Measurements from ENCODE around the gene NAGLU.
"Not testable (repeated sequence)": the region's sequence is repeated elsewhere in the genome, so short reads cannot be mapped to it uniquely, and the experiment has no call there.

The NAGLU gene

DNA sequence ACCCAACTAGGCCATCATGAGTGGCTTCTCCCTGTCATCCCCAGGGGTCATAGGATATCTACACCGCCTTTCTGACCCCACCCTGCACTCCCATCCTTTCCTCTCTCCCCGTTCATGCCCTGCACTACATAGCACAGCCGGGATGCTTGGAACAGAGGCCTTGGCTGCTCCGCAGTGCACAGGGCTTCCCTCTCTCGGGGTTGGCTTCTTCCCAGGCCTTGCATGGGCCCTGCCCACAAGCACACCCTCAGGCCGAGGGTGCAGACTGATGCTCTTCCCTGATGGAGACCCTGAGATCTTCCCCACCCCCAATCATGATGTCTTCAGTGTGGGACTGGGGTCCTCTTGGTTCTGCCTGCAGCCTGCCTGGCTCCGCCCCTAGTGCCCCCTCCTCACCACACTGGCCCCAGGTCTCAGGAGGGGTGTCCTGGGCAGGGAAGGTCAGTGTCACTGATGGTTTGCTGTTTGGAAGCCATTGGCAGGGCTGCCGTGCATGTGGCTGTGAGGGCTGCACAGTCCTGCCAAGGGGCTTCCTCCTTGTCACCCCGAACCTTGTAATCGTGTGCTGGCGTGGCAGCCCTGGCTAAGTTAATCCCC lies 14.3 kb upstream of the NAGLU start:
- DNase-seq (ENCODE audit: low read depth) = no peak

DNA sequence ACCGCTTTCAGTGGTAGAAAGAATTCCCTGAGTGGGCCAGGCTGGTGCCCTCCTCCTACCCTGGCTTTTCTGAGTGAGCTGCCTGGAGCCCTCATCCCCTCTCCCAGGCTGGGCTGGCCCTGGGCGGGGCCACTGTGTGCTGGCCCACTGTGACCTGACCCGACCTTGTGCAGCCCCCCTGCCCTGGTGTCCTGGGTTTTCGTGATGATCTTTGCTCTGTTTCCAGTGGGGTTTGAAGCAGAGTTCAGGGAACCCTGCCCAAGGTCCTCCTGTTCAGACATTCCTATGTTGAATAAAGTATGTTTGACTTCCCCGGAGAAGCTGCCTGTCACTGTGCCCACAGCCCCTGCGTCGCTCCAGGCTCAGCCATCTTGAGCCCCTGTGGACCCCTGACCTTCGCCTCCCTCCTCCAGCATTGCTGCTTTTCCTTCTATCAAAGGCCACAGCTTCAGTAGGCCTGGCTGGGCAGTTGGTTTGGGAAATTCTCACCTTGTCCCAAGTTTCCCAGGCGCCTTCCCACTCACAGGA lies 13.7 kb upstream of the NAGLU start:
- DNase-seq (ENCODE audit: low read depth) = no peak

DNA sequence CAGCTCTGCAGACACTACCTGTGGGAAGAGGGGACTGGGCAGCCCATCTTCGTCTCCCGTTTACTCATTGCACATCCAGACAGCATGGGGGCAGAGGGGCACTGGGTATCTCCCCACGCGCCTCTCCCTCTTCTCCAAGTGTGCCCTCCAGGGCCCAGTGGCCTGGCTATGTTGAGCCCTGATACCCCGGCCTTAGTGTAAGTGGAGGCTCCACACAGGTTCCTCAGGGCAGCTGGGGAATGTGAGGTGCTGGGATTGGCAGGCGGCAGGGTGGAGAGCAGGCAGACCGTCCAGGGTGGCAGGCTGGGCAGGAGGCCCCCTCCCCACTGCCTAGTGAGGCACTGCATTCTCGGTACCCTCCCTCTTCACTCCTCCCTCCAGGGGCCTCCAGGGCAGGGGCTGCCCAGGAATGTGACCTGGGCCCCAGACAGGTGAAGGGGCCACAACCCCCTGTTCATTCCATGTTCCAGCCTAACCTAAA lies 13.2 kb upstream of the NAGLU start:
- DNase-seq (ENCODE audit: low read depth) = no peak

DNA sequence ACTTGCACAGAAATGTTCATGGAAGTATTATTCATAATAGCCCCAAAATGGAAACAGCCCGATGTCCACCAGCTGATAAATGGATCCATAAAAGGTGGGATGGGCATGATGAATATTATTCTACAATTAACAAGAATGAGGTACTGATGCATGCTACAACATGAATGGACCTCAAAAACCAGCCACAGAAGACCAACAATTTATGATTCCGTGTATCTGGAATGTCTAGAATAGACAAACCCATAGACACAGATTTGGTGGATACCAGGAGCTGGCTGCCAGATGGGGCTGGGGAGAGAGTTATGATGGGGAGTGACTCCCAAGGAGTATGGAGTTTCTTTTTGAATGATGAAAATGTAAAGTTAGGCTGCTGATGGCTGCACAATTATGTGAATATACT lies 10.8 kb upstream of the NAGLU start:
- DNase-seq (ENCODE audit: low read depth) = no peak

DNA sequence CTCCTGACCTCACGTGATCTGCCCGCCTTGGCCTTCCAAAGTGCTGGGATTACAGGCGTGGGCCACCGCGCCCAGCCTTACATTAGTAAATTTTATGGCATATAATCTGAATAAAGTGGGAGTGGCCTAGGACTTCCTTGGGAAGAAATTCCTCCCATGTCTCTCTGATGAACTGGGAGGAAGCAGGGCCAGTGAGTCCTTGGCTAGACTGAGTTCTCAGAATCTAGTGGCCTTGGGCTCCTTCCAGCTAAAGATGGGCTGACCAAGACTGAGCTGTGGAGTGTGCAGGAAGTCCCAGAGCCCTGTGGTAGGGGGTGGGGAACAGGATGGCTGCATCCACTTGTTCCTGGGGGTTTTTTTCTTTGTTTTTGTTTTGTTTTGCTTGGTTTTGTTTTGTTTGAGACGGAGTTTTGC lies 10.0 kb upstream of the NAGLU start:
- no peak for DNase-seq (ENCODE audit: low read depth)

DNA sequence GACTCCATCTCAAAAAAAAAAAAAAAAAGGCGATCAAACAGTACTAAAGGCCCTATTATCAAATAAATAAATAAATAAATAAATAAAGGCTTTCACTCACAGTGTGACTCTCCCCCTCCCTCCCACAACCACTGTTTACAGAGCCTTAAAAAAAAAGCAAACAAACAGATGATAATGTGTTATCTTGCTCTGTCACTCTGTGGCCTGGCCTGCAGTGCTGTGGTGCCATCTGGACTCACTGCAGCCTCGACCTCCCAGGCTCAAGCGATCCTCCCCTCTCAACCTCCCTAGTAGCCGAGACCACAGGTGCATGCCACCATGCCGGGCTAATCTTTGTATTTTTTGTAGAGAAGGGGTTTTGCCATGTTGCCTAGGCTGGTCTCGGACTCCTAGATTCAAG lies 8.1 kb upstream of the NAGLU start:
- DNase-seq (ENCODE audit: low read depth) = no peak

DNA sequence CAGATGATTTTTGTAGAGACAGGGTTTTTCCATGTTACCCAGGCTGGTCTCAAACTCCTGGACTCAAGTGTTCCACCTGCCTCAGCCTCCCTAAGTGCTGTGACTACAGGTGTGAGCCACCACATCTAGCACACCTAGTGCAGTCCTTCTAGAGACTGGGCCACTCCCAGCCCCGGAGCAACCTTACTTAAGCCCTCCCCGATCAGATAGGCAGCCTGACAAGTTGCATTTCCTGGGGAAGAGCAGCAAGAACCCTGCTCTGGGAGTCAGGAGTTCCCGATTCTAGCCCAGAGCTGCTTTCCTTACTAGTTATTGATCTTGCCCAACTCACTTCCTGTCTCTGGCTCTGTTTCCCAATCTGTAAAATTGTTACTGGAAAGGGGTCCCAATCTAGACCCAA lies 7.0 kb upstream of the NAGLU start:
- DNase-seq (ENCODE audit: low read depth) = no peak

DNA sequence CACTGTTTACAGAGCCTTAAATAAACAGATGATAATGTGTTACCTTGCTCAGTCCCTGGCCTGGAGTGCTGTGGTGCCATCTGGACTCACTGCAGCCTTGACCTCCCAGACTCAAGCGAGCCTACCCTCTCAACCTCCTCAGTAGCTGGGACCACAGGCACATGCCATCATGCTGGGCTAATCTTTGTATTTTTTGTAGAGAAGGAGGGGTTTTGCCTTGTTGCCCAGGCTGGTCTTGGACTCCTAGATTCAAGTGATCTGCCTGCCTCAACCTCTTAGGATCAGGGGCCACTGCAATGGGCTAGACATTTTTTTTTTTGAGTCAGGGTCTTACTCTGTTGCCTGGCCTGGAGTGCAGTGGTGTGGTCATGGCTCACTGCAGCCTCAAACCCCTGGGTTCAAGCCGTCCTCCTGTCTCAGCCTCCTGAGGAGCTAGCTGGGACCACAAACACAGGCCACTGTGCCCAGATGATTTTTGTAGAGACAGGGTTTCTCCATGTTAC lies 5.0 kb upstream of the NAGLU start:
- no peak for DNase-seq (ENCODE audit: low read depth)

DNA sequence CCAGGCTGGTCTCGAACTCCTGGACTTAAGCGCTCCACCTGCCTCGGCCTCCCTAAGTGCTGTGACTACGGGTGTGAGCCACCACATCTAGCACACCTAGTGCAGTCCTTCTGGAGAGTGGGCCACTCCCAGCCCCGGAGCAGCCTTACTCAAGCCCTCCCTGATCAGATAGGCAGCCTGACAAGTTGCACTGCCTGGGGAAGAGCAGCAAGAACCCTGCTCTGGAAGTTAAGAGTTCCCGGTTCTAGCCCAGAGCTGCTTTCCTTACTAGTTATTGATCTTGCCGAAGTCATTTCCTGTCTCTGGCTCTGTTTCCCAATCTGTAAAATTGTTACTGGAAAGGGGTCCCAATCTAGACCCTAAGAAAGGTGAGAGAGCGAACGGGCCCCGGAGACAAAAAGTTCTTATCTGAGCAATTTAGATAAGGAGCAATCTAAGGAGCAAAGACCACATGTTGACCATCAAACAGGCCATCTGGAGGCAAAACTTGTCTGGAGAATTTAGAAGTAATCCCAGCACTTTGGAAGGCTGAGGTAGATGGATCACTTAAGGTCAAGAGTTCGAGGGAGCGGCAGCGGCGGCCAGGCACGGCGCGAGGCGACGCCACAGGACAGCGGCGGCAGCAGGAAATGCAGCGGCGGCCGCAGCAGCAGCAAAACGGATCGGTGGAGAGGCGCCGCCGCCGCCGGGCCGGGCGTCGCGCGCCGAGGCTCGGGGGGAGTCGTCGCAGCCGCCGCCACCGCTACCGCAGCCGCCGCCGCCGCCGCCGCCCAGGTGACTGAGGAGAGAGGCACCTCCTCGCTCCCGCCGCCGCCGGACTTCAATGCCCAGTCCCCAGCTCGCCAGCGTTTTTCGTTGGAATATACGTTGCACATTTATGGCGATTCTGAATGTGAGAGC lies 4.3 kb upstream of the NAGLU start:
- DNase-seq (ENCODE audit: low read depth) = peak; percentile 19

DNA sequence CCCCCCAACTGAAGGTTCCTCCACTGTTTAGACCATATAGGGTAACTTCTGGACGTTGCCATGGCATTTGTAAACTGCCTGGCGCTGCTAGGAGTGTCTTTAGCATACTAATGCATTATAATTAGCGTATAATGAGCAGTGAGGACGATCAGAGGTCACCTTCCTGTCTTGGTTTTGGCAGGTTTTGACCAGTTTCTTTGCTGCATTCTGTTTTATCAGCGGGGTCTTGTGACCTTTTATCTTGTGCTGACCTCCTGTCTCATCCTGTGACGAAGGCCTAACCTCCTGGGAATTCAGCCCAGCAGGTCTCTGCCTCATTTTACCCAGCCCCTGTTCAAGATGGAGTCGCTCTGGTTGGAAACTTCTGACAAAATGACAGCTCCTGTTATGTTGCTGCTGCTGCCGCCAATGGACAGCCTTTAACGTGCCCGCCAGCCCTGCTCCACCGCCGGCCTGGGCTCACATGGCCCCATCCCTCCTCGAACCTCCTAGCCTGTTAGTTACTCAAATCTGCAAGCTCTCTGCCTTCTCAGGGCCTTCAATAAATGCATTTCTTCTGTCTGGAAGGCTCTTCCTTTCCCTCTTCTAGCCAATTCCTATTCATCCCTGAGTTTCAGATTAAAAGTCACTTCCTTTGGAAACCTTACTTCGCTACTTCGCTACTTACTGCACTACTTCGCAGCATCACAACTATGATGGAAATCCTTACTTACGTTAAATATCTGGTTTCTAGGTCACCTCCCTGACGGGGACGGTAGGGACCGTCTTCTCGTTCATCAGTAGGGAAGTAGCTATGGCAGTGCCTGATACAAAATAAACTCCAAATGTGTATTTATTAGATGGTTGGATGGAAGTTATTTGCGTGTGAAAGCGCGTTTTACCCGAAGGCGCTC lies 640 bp upstream of the NAGLU start:
- no peak for DNase-seq (ENCODE audit: low read depth)

DNA sequence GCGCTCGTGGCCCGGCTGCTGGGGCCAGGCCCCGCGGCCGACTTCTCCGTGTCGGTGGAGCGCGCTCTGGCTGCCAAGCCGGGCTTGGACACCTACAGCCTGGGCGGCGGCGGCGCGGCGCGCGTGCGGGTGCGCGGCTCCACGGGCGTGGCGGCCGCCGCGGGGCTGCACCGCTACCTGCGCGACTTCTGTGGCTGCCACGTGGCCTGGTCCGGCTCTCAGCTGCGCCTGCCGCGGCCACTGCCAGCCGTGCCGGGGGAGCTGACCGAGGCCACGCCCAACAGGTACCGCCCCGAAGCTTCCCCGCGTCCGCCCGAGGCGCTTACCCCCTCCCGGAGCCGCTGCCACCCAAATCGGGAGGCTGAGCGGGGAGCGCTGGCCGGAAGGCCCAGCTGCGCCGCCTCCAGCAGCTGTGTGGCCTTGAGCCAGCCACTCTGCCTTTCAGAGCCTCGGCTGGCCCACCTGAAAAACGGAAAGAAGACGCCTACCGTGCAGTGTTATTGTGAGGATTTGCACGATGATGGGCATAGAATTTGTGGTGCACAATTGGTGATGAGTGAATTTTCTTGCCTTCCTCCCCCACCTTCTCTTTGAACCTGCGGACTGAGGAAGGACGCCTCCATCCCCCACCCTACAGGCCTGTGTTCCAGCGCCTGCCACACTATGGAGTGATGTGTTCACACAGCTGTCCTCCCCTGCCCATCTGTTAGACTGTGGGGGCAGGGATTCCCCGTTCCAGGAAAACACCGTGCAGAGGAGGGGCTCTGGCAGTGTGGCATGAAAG lies 523 bp downstream of the NAGLU start:
- DNase-seq (ENCODE audit: low read depth) = peak; percentile 61

DNA sequence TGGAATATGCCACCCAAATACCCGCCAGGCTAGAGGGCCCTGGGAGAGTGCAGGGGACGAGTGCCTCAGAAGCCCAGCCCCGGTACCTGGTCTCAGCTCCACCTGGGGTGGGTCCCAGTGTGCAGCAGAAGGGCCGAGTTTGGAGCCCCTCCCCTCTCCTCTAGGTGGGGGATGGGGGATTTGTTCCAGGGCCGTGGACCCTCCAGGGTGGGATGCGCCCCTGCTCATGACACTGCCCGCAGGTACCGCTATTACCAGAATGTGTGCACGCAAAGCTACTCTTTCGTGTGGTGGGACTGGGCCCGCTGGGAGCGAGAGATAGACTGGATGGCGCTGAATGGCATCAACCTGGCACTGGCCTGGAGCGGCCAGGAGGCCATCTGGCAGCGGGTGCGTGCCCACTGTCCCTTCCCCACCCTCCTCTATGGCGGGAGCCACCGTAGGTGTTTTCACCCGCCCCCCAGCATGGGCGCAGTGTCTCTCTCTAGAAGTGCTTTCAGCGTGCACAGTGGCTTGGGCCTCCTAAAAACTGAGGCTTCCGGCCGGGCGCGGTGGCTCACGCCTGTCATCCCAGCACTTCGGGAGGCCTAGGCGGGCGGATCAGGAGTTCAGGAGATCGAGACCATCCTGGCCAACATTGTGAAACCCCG lies 1.2 kb downstream of the NAGLU start:
- no peak for DNase-seq (ENCODE audit: low read depth)

DNA sequence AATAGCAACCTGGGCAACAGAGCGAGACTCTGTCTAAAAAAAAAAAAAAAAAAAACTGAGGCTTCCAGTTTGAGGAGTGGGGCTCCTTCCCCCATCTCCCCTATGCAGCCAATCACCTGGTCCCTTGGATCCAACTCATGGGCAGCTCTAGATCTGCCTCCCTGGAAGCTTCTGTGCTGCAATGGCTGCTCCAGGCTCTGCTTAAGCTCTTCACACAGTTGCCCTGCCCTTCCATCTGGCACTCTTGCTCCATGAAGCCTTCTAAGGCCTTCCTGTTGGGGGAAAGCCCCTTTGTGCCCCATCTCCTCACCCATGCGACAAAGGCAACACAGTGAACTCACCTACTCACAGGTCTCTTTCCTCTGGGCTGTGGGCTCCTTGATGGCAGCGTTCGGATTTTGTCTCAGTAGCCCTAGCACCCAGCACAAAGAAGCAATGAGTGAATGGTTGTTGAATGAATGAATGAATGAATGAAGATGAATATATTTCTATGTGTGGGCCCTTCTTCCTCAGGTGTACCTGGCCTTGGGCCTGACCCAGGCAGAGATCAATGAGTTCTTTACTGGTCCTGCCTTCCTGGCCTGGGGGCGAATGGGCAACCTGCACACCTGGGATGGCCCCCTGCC lies 1.9 kb downstream of the NAGLU start:
- no peak for DNase-seq (ENCODE audit: low read depth)

DNA sequence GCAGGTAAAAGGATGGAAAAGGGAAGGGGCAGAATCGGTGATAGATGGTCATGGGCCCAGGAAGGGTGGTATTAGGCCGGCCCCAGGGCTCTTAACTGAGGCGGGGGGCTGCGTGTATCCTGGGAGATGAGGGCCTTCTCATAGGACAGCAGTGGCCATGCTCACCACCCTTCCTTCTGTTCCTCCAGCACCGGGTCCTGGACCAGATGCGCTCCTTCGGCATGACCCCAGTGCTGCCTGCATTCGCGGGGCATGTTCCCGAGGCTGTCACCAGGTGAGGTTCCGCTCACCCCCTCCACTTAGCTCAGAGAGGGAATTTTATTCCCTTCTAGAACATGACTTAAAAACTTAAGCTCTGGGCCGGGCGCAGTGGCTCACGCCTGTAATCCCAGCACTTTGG lies 2.4 kb downstream of the NAGLU start:
- DNase-seq (ENCODE audit: low read depth) = no peak

DNA sequence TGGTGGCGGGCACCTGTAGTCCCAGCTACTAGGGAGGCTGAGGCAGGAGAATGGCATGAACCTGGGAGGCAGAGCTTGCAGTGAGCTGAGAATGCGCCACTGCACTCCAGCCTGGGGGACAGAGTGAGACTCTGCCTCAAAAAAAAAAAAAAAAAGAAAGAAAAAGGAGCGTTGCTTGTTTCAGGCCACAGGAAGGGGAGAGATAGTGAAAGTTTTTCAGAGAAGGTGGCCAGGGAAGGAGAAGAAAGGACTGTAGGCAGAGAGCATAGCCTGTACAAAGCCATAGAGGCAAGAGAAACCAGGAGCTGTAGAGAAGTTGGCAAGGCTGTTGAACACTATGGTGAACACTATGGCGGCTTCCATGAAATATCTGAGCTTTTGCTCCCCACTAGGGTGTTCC lies 4.5 kb downstream of the NAGLU start:
- not testable (repeated sequence) for DNase-seq (ENCODE audit: low read depth)

DNA sequence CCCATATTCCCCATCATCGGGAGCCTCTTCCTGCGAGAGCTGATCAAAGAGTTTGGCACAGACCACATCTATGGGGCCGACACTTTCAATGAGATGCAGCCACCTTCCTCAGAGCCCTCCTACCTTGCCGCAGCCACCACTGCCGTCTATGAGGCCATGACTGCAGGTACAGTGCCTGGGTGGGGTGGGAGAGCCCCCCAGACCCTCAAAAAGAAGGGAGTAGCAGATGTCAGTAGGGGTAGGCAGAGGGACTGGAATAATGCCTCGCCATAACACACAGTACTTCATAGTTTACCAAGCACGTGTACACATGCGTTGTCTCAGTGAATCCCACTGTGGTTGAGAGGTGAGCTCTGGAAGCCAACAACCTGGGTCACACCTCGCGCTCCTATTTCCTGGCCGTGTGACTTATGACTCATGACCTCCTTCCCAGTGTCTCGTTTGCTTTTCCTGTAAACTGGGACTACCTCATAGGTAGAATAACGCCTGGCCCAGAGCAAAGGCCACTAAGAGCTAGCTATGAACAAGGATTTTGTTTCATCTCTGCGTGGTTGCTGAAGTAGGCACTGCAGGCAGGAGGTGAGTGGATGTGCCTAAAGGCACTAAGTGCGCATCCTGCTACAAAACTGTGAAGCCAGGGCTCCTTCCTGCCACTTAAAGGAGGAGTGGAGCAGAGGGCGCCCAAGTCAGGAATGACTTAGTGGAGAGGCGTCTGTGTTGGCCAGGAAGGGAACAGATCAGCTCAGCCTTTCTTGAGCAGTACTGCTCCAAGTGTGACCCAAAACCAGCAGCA lies 5.2 kb downstream of the NAGLU start:
- DNase-seq (ENCODE audit: low read depth) = peak; percentile 31

DNA sequence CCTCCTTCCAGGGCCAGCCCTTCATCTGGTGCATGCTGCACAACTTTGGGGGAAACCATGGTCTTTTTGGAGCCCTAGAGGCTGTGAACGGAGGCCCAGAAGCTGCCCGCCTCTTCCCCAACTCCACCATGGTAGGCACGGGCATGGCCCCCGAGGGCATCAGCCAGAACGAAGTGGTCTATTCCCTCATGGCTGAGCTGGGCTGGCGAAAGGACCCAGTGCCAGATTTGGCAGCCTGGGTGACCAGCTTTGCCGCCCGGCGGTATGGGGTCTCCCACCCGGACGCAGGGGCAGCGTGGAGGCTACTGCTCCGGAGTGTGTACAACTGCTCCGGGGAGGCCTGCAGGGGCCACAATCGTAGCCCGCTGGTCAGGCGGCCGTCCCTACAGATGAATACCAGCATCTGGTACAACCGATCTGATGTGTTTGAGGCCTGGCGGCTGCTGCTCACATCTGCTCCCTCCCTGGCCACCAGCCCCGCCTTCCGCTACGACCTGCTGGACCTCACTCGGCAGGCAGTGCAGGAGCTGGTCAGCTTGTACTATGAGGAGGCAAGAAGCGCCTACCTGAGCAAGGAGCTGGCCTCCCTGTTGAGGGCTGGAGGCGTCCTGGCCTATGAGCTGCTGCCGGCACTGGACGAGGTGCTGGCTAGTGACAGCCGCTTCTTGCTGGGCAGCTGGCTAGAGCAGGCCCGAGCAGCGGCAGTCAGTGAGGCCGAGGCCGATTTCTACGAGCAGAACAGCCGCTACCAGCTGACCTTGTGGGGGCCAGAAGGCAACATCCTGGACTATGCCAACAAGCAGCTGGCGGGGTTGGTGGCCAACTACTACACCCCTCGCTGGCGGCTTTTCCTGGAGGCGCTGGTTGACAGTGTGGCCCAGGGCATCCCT lies 7.4 kb downstream of the NAGLU start:
- no peak for DNase-seq (ENCODE audit: low read depth)

DNA sequence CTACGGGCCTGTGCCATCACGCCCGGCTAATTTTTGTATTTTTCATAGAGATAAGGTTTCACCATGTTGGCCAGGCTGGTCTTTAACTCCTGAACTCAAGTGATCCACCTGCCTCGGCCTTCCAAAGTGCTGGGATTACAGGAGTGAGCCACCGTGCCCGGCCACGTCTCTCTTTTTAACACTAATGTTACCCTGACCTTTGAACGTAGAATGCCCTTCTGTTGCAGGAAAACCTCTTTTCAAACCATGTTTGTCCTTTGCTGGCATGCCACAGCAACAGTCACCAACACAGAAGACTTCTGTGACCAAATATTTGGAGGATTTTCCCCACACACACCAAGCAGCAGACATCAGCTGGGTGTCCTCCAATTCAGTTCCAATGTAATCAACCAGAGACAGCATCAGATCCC lies 8.8 kb downstream of the NAGLU start:
- DNase-seq (ENCODE audit: low read depth) = no peak
